SKM-1 (cell line): Measurements from ENCODE around the gene TESPA1.

Source experiments
- DNase-seq: peaks from one replicate; lab custom pipeline; 2025; ENCODE audit not compliant: unreplicated experiment; lab: John Stamatoyannopoulos, UW

TESPA1 gene, protein sequence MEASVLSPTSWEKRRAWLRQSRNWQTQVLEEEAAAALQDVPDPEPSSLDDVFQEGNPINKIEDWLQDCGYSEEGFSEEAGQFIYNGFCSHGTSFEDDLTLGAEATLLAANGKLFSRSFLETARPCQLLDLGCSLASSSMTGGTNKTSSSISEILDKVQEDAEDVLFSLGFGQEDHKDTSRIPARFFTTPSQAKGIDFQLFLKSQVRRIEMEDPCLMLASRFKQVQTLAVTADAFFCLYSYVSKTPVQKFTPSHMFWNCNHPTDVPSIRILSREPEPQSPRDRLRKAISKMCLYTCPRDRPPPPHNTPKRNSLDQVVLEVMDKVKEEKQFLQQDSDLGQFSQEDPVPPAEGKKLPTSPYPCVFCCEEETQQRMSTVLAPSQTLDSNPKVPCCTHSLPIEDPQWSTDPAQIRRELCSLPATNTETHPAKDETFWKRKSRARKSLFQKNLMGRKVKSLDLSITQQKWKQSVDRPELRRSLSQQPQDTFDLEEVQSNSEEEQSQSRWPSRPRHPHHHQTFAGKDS

GRCh38 chr12:54984658-54985376 lies at the start of gene TESPA1:
TESPA1 (minus strand) TSS chr12:54984762; CDS start chr12:54974562, 10,200 bp downstream.
- peak; percentile 29 for DNase-seq

DNA sequence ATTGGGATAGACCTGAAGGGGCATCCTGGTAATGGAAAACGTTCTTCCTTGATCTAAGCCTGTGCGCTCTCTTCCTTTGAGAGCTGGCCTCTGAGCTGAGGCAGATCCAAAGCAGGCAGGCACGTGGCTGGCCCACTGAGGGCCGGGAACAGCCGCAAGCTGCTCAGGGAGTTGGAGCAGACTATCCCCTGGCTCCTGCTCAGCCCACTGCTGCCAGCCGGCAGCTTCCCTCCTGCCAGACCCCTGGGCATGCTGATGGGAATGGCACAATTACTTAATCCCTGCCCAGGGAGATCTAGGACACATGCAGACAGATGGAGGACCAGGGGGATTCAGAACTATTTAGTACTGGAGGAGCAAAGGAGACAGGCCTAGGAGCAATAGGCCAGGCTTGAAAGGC lies 49.7 kb upstream of the TESPA1 start:
- no peak for DNase-seq

- DNase-seq = no peak
Measured at GRCh38 chr12:55025508-55025907, 40.9 kb upstream of the TESPA1 start.

DNA sequence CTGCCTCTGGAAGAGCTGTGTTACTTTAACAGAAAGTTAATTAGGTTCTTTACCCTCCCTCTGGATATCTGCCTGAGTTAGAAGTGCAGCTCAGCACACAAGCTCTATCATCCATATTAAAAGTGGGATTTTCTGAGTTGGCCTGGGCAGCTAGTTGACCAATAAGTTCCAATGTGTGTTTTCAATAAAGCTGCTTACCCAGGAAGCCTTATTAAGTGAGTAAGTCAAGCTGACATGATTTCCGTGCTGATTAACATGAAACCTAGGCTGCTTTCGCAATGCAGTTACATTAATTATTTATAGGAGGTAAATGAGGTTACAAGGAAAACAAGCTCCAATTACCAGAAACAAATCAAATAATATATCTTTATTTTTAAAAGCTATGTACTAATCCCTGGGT lies 40.0 kb upstream of the TESPA1 start:
- no peak for DNase-seq

- DNase-seq = no peak
Measured at GRCh38 chr12:55019784-55020183, 35.2 kb upstream of the TESPA1 start, which contains the start of gene NEUROD4. NEUROD4 (plus strand) TSS chr12:55019974; CDS start chr12:55026440, 6,466 bp downstream.

GRCh38 chr12:55017416-55017925 lies 32.9 kb upstream of the TESPA1 start:
- no peak for DNase-seq

GRCh38 chr12:55008944-55009585 lies 24.5 kb upstream of the TESPA1 start:
- no peak for DNase-seq

DNA sequence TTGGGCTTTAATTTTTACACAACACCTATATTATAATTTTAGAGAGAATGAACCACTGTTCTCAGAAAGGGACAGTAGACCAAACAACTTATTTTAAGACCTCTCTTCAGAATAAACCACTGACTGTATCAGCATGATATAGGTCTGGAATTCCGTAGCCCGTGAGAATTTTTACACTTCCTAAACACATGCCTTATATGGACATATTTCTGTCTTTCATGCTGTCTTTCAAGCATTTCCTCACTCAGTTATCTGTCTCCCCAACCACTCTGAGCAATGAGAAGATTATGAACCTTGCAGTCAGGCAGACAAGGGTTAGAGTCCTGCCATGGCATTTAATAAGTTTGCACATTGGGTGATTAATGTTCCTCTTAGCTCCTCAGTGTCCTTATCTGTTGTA lies 17.8 kb upstream of the TESPA1 start:
- no peak for DNase-seq

GRCh38 chr12:55001198-55001868 lies 16.8 kb upstream of the TESPA1 start:
- no peak for DNase-seq

DNA sequence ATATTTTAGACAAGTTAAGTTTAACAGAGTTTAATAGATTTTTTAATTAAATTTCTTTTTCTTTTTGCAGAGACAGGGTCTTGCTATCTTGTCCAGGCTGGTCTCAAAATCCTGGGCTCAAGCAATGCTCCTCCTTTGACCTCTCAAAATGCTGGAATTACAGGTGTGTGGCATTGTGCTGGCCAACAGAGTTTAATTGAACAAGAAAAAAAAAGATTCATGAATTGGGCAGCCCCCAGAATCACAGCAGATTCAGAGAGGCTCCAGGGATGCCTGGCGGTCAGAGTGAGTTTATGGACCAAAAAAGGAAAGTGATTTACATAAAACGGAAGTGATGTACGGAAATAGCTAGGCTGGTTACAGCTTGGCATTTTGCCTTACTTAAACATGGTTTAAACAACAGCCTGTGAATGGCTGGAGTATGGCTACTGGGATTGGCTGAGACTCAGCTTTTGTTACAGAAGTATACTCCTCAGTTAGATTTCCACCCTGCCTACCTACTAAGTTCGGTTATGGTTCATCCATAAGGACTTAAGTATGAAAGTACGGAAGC lies 14.5 kb upstream of the TESPA1 start:
- DNase-seq = no peak

DNA sequence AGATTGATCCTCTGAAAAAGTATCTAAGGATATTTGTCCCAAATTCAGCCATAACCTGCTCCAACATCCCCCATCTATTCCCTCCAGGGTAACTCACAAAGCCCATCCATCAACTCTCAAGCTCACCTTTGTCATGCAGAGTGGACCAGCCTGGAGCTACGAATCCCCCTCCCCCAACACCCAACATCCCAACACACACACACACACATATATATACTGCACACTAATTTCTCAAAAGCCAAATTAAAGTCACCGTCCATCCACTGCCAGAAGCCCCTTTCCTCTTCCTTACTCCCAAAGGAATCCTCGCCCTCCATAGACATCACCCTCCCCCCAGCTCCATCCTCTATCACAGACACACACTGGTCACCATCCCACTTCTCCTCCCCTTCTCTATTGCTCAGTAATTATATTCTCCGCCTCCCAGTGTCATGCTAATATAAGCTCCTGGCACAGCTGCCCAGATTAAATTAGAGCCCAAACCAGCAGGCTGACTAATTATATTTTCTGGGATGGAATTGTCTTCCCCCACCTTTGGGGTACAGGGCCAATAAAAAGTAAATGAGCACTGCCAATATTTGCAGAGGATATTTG lies 13.5 kb upstream of the TESPA1 start:
- no peak for DNase-seq

DNA sequence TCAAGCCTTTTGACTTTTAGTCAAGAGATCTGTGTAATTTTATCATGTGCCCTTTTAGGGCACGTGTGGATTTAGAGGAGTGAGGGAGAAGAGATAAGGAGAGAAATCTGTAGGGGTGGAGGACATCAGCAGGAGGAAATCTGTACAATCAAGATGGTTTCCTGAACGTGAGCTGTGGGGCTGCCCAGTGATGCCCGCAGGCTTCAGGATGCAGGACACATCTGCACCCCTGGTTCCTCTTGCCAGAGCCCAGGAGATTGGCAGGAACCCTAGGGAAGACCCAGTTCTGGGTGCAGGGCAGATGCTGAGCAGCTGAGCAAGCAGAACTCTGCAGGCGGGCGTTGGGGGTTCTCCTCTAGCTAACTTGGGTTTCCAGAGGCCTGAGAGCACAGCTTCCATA lies 11.6 kb upstream of the TESPA1 start:
- DNase-seq = no peak

DNA sequence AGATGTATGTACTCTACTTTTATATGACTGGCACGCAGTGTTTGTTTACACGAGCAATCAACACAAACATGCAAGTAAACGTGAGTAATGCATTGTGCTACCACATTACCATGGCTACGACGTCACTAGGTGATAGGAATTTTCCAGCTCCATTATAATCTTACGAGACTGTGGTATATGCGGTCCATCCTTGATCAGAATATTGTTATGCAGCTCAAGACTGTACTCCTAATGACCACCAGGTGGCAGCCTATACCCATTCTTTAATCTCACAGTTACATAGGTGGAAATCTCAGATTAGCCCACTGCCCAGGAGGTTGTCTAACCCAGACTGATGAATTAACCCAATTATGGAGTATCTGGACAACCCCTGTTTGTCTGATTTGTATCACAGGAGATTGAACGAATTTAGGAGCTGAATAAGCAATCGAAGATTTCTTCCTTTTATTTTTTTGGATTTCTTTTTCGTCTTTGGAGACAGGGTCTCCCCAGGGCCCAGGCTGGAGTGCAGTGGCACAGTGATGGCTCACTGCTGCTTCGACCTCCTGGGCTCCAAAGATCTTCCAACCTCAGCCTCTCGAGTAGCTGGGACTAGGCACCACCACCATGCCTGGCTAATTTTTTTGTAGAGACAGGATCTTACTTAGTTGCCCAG lies 8.7 kb upstream of the TESPA1 start:
- DNase-seq = peak; percentile 6

GRCh38 chr12:54991991-54992375 lies 7.4 kb upstream of the TESPA1 start:
- no peak for DNase-seq

DNA sequence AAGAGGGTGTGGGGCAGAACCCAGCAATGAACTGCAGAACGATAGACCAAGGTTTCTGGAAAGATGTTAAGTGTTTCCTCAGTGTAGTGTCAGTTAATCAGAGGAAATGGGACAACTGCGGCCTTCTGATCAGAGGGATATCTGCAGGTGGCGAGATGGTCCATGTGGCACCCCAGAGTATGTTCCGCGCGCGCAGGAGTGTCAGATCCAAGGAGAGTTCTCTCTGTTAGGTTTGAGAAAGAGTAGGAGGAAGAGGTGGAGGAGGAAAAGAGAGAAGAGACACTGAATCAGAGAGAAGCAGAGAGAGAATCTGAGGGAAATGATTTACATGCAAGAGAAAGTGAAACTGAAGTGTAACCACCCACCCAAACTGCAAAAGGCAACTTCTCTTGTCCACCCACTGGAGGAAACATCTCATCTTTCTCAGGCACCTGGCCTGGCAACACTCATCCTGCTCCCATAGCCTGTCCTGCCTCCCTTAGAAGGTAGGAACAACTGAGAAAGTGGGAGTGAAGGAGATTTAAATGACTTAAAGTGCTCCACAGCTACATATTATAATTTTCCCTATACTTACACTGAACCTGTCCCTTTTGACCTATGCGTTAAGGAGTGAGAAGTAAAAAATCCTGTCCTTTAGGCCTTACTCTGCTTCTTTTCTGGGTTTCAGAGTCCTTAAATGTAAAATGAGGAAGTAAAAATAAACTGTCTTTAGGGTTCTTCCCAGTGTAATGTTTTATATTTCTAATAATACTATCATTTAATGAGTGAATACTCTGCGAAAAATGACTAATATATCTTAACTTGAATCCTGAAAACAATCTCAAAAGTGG lies 6.8 kb upstream of the TESPA1 start:
- no peak for DNase-seq

GRCh38 chr12:54989829-54990228 lies 5.3 kb upstream of the TESPA1 start:
- no peak for DNase-seq

GRCh38 chr12:54988402-54989054 lies 4.0 kb upstream of the TESPA1 start:
- DNase-seq = no peak

- DNase-seq = no peak
Measured at GRCh38 chr12:54987611-54988231, 3.2 kb upstream of the TESPA1 start.
